Ectodermal cell (in vitro differentiated cells): Measurements from ENCODE around the gene KIAA1755.

Source experiments
- H3K27ac ChIP-seq: 2 replicates; pipeline ENCODE4 v1.7.0; 2013; ENCODE audit warnings: mild to moderate bottlenecking, low read depth, low read length; ENCODE audit not compliant: insufficient read depth, poor library complexity, severe bottlenecking
- H3K27me3 ChIP-seq: 2 replicates; pipeline ENCODE4 v1.7.0; 2013; ENCODE audit warnings: mild to moderate bottlenecking, low read length; ENCODE audit not compliant: insufficient read depth, control insufficient read depth, poor library complexity, severe bottlenecking
- H3K36me3 ChIP-seq: one replicate; pipeline ENCODE4 v1.7.0; 2013; ENCODE audit warnings: low read length; ENCODE audit not compliant: control insufficient read depth, insufficient read depth
- H3K4me1 ChIP-seq: one replicate; pipeline ENCODE4 v1.7.0; 2013; ENCODE audit warnings: low read length; ENCODE audit not compliant: control insufficient read depth, insufficient read depth
- H3K4me3 ChIP-seq: 2 replicates; pipeline ENCODE4 v1.7.0; 2013; ENCODE audit warnings: low read depth, low read length, control low read depth; ENCODE audit not compliant: insufficient read depth
- H3K9me3 ChIP-seq: 2 replicates; pipeline ENCODE4 v1.7.0; 2013; ENCODE audit warnings: mild to moderate bottlenecking, low read length, moderate library complexity; ENCODE audit not compliant: control insufficient read depth
- WGBS, 2 experiments: methylation state at CpG; one replicate each; pipeline ENCODE4 v1.1.7; 2013; ENCODE audit warnings: missing lambda C conversion rate in 2 of 2; 5-methylcytosine and 5-hydroxymethylcytosine counted together

The KIAA1755 gene

GRCh38 chr20:38186788-38187221, 73.7 kb downstream of the KIAA1755 start:
- Histone ChIP-seq H3K36me3 (no peaks in the 10 kb centered on the region), H3K27ac (no peak overlapping the region), H3K4me1 (no peaks in the 10 kb centered on the region), H3K27me3 (no peaks in the 10 kb centered on the region), H3K4me3 (no peak overlapping the region), H3K9me3 (no peaks in the 10 kb centered on the region)
- WGBS, 2 experiments = 88 to 91% methylated on average over 4 of the region's 5 CpGs

DNA sequence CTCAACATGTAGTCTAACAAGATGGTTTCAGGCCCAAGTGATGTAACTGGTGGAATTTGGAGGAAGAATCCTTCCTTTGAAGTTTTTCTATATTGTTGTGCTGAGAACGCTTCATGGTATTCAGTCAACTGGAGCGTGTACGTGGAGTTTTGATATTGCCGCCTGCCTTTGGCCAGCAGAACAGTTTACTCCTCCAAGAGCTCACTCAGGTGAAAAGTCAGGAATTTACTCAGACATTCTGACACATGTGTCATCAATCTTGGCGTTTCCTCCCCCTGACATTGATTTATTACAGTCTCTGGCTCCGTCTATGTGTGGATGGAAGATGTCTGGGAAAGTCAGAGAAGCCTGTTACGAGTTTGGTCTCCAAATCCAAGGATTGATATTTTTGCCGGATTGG, 76.4 kb downstream of the KIAA1755 start:
- no peak overlapping the region for H3K4me3 ChIP-seq
- H3K36me3 ChIP-seq = no peaks in the 10 kb centered on the region
- H3K27ac ChIP-seq = no peak overlapping the region
- WGBS, 2 experiments = 91 to 93% methylated on average over 8 of the region's 8 CpGs
- H3K27me3 ChIP-seq = no peaks in the 10 kb centered on the region
- H3K9me3 ChIP-seq = no peaks in the 10 kb centered on the region
- H3K4me1 ChIP-seq = no peaks in the 10 kb centered on the region

DNA sequence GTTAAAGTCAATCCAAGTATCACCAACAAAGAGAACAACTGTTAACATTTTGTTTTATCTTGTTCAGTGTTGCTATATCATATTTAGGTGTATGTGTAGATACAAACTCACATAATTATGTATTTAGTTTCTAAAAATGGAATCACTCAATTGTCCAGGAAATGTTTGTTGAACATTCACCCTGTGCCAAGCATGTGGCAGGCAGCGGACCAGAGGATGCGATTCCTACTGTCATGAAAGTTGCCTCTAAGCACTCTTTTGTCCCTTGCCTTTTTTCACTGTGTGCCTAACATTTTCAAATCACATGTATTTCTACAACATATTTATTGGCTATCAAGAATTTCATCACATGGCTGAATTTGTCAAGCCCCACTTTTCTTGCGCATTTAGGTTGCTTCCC, 78.6 kb downstream of the KIAA1755 start:
- no peak overlapping the region for H3K27ac ChIP-seq
- no peaks in the 10 kb centered on the region for H3K36me3 ChIP-seq
- no peak overlapping the region for H3K4me3 ChIP-seq
- H3K9me3 ChIP-seq = no peaks in the 10 kb centered on the region
- no peaks in the 10 kb centered on the region for H3K4me1 ChIP-seq
- no peaks in the 10 kb centered on the region for H3K27me3 ChIP-seq
- WGBS, 2 experiments = 94 to 98% methylated on average over 3 of the region's 3 CpGs

- H3K4me1 ChIP-seq = no peaks in the 10 kb centered on the region
- H3K9me3 ChIP-seq = no peaks in the 10 kb centered on the region
- WGBS, 2 experiments = 66 to 69% methylated on average over 7 of the region's 7 CpGs
- H3K27ac ChIP-seq = no peak overlapping the region
- no peaks in the 10 kb centered on the region for H3K36me3 ChIP-seq
- no peak overlapping the region for H3K4me3 ChIP-seq
- no peaks in the 10 kb centered on the region for H3K27me3 ChIP-seq
Measured at GRCh38 chr20:38181207-38181801, 79.2 kb downstream of the KIAA1755 start.

DNA sequence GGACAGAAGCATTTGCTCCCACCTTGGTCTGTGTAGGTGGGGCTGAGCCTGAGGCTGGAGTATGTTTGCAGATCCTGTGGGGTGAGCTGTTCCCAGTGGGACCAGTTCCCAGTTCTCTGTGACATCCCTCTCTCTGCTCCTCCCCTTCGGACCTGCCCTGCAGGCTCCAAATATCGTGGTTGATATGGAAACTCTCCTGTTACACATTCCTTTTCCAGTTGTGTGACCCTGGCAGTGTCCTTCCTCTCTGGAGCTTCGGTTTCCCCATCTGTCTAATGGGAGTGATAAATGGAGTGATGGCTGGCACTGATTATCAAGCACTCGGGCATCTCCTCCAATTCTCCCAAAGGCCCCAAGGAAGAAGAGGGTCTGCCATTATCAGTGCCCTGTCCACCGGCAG, 79.8 kb downstream of the KIAA1755 start:
- Histone ChIP-seq H3K27me3 (no peaks in the 10 kb centered on the region), H3K36me3 (no peaks in the 10 kb centered on the region), H3K4me1 (no peaks in the 10 kb centered on the region), H3K4me3 (no peak overlapping the region), H3K27ac (no peak overlapping the region), H3K9me3 (no peaks in the 10 kb centered on the region)
- WGBS, 2 experiments = 70 to 73% methylated on average over 5 of the region's 5 CpGs

DNA sequence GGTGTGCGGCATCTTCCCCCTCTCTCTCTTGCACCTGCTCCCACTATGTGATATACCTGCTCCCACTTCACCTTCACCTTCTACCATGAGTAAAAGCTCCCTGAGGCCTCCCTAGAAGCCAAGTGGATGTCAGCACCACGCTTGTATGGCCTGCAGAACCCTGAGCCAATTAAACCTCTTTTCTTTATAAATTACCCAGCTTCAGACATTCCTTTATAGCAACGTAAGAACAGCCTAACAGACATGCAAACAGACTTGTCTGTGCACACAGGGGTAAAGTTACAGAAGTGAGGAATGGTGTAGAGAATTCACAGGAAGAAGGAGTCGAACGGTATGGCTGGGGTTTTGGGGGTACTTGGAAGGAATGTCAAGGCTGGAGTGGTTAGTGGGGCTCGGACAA, 80.7 kb downstream of the KIAA1755 start:
- H3K36me3 ChIP-seq = no peaks in the 10 kb centered on the region

GRCh38 chr20:38178581-38178980, 82.0 kb downstream of the KIAA1755 start:
- Histone ChIP-seq H3K36me3 (no peaks in the 10 kb centered on the region), H3K4me3 (no peak overlapping the region), H3K4me1 (peaks cover 7% of the 10 kb centered on the region), H3K27me3 (no peaks in the 10 kb centered on the region), H3K9me3 (no peaks in the 10 kb centered on the region), H3K27ac (no peak overlapping the region)
- 94% methylated on average over 4 of the region's 4 CpGs for WGBS, 2 experiments

More for the DNA sequence above, 80.7 kb downstream of the KIAA1755 start:
- Histone ChIP-seq H3K4me1 (peaks cover 3% of the 10 kb centered on the region), H3K27me3 (no peaks in the 10 kb centered on the region), H3K27ac (no peak overlapping the region), H3K4me3 (no peak overlapping the region), H3K9me3 (no peaks in the 10 kb centered on the region)
- 84 to 86% methylated on average over 6 of the region's 6 CpGs for WGBS, 2 experiments

DNA sequence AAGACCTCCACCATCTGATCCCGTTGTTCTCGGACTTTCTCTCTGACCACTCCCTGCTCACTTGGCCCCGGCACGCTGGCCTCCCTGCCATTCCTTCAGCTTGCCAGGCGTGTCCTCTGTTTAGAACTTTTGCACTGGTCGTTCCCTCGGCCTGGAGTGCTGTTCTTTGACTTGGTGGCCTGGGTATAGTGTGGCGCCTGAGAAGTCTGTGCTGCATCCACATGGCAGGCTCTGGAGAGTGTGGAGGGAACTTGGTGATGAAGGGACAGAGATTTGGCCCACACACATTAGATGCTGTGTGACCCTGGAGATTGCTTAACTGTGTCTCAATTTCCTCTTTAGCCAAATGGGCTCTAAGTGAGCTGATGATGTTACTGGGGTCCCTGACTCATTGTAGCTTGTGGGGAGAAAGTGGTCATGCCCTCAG, 82.5 kb downstream of the KIAA1755 start:
- H3K27me3 ChIP-seq = no peaks in the 10 kb centered on the region
- H3K36me3 ChIP-seq = no peaks in the 10 kb centered on the region
- H3K4me1 ChIP-seq = peaks cover 10% of the 10 kb centered on the region
- H3K27ac ChIP-seq = no peak overlapping the region
- WGBS, 2 experiments = 92 to 95% methylated on average over 8 of the region's 8 CpGs
- H3K4me3 ChIP-seq = no peak overlapping the region
- no peaks in the 10 kb centered on the region for H3K9me3 ChIP-seq

DNA sequence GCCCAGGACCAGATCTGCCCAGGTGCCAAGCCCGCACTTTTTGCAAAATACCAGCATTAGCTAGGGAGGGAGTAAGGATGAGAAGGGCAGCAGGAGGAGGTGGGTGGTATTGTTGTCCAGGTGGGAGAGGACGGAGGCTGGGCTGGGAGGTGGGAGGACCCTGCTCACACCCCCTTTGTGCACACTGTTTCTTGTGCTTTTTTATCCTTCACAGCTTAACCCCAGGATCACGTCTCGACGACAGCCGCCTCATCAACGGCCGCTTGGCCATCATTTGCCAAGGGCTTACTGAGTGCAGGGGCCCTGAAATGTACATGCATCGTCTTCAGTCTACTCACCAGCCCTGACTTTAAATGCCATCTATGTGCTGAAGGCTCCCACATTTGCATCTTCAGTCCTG, 83.3 kb downstream of the KIAA1755 start:
- Histone ChIP-seq H3K4me3 (no peak overlapping the region), H3K36me3 (no peaks in the 10 kb centered on the region), H3K27me3 (no peaks in the 10 kb centered on the region), H3K9me3 (no peaks in the 10 kb centered on the region), H3K27ac (no peak overlapping the region), H3K4me1 (peaks cover 10% of the 10 kb centered on the region)
- WGBS, 2 experiments = 92% methylated on average over 9 of the region's 9 CpGs

DNA sequence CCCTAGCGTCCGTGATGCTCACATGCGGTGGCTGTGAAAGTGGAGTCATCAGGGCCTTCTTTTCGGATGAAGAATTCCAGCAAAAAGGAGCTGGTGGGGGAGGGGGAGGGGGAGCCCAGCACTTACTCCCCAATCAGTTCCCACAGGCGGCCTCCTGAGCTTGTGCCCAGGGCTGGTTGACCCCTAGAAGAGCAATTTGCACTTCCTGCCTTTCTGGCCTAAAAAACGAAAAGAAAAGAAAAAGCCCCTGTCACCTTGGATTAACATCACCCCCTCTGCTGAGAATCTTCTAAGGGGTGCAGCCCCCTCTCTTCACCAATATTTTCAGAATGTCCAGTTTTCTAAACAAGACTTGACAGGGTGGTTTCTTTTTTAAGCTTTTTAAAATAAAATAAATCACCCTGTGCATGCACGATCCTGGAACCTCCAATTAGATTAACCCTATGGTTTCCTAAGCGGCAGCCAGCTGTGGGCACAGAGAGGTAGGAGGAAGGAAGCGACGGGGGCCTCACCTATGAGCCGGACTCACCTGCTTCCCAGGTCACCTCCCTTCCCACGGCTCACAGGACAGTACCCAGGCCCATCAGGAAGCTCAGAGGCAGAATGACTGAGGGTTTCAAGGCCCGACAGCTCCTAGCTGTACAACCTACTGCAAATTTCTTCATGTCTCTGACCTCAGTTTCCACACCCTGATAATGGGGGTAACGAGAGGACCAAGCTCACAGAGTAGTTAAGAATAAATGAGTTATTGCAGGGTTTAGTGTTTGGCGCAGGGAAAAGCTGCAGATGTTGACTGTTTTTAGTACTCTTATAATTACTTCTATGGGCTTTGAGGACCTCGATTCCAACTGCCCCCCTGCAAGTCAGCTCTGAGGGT, 85.0 kb downstream of the KIAA1755 start:
- Histone ChIP-seq H3K27ac (no peak overlapping the region), H3K9me3 (no peaks in the 10 kb centered on the region), H3K4me3 (no peak overlapping the region), H3K4me1 (peaks cover 16% of the 10 kb centered on the region), H3K36me3 (no peaks in the 10 kb centered on the region), H3K27me3 (no peaks in the 10 kb centered on the region)
- 70 to 78% methylated on average over 16 of the region's 16 CpGs for WGBS, 2 experiments
